Activated CD4-positive, alpha-beta T cell treated with anti-CD3 and anti-CD28 coated beads, Interleukin-2, amount 50 U/mL, for 48 hours (primary cell): ENCODE measurements around the gene SLC19A1.
"Not testable (repeated sequence)": the region's sequence is repeated elsewhere in the genome, so short reads cannot be mapped to it uniquely, and the experiment has no call there.

Experiments
- DNase-seq, 2 experiments: peaks; one replicate each; pipeline ENCODE4 v3.0.0-alpha.2; 2020

Gene SLC19A1

GRCh38 chr21:45576838-45577737 lies 34.8 kb upstream of the SLC19A1 start:
- no peak for DNase-seq

- no peak for DNase-seq
These were observed 34.0 kb upstream of the SLC19A1 start for GRCh38 chr21:45575993-45576837.

- DNase-seq, result no peak
These were observed 33.2 kb upstream of the SLC19A1 start for GRCh38 chr21:45575304-45575992.

- DNase-seq, result no peak
These were observed 32.5 kb upstream of the SLC19A1 start for GRCh38 chr21:45574691-45575090.

- no peak for DNase-seq
These were observed 31.9 kb upstream of the SLC19A1 start for GRCh38 chr21:45574081-45574501.

GRCh38 chr21:45573452-45574035 lies 31.3 kb upstream of the SLC19A1 start:
- DNase-seq, result no peak

GRCh38 chr21:45572783-45573451 lies 30.7 kb upstream of the SLC19A1 start:
- no peak for DNase-seq

GRCh38 chr21:45572231-45572630 lies 30.0 kb upstream of the SLC19A1 start:
- no peak for DNase-seq

GRCh38 chr21:45571641-45572040 lies 29.4 kb upstream of the SLC19A1 start:
- no peak for DNase-seq

- no peak for DNase-seq
These were observed 28.8 kb upstream of the SLC19A1 start for GRCh38 chr21:45570826-45571601.

GRCh38 chr21:45570071-45570470 lies 27.8 kb upstream of the SLC19A1 start:
- DNase-seq, result no peak

- no peak for DNase-seq
These were observed 26.1 kb upstream of the SLC19A1 start for GRCh38 chr21:45568383-45568782.

GRCh38 chr21:45564137-45564536 lies 21.9 kb upstream of the SLC19A1 start:
- not testable (repeated sequence) for DNase-seq

GRCh38 chr21:45562965-45563364 lies 20.7 kb upstream of the SLC19A1 start:
- no peak for DNase-seq

GRCh38 chr21:45562402-45562801 lies 20.2 kb upstream of the SLC19A1 start:
- DNase-seq, result no peak

GRCh38 chr21:45561241-45561640 lies 19.0 kb upstream of the SLC19A1 start:
- not testable (repeated sequence) for DNase-seq

- DNase-seq, result no peak
These were observed 18.1 kb upstream of the SLC19A1 start for GRCh38 chr21:45560106-45561021.

- no peak for DNase-seq
These were observed 17.2 kb upstream of the SLC19A1 start for GRCh38 chr21:45559216-45560105.
